ENCODE results near the gene TMEM176A.

GRCh38 chr7:150829426-150829825 is 28.9 kb downstream of the TMEM176A start:
- TF ChIP-seq CTCF (IDR thresholded peaks at IDR 0.05), result no peak
- no peak for TF ChIP-seq POLR2A (IDR thresholded peaks at IDR 0.05)
